GM19023 (cell line): ENCODE results near the gene PAXX.
"Not testable (repeated sequence)": the region's sequence is repeated elsewhere in the genome, so short reads cannot be mapped to it uniquely, and the experiment has no call there.

ENCODE experiments used
- ATAC-seq: cut with Tn5 transposase; IDR thresholded peaks from one replicate; pipeline ENCODE4 v1.9.1; 2021; ENCODE audit warnings: mild to moderate bottlenecking, moderate library complexity; ENCODE audit not compliant: unreplicated experiment

Gene PAXX

DNA sequence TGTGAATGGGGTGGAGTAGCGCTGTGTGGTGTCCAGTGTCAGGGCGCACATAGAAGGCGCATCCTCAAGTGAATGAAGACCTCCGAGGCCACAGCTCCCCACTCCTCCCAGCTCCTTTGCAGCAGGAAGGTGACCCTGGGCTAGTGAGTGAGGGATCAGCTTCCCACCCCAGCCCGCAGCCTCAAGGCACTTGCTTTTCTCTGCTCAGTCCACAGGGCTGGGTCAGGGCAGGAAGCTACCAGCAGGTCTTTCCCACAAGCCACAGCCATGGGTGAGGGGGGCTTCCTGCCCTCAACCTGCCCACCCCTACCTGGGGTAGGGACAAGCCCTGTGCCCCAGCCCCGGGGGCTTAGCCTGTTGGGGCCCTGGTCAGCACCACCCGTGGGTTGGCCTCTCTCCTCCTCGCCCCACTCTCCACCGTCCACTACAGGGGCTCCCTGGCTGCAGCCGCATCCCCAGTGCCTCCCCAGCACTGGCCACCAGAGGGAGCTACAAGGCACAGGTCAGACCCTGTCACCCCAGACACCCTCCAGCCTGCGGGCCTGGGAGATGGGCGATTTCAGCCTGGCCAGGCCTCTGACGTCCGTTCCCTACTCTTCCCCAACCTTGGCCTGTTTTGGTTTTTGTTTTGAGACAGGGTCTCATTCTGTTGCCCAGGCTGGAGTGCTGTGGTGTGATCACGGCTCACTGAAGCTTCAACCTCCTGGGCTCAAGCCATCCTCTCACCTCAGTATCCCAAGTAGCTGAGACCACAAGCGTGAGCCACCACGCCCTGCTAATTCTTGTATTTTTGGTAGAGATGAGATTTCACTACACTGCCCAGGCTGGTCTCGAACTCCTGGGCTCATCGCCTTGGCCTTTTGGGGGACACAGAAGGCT, 37.1 kb downstream of the PAXX start:
- ATAC-seq: no peak

GRCh38 chr9:137030006-137030405, 37.8 kb downstream of the PAXX start:
- no peak for ATAC-seq

DNA sequence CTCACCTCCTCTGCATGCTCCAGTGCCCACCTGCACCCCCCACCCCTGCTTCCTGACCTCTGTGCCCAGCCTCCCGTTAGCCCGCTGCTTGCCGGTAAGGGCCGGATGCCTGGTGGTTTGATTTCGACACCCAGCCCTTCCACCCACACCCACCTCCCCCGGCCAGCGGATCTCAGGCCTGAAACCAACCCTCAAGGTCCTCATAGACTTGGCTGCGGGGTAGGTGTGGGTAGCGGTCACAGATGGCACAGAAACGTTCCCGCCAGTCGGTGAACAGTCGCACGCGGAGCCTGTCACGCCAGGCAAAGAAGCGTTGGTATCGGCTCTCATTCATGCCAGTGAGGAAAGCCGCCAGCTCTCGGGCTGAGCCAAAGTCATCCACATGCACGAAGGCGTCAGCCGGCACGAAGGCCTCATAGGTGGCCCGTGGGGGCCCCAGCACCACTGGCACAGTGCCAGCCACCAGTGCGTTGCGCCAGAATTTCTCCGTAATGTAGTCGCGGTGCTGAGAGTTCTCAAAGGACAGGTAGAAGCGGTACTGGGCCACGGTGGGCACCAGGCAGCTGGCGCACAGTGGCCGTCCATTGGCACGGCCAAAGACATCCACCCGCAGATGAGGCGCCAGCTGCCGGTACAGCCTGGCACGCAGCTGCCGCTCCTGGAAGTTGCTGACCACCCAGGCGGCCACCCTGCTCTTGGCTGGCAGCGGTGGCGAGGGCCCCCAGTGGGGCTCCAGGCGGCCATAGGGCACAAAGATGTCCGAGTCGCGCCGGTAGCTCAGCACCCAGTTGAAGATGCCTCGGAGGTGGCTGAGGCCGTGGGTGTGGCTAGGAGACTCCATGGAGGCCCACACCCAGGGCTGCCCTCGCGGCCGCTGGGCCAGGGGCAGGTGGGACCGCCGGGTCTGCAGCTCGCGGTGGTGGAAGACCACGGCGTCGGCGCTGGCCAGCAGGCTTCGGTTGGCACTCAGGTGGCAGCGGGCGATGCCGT, 38.6 kb downstream of the PAXX start:
- no peak for ATAC-seq

- ATAC-seq: no peak
These were observed 39.9 kb downstream of the PAXX start, which contains the start of gene FUT7 for GRCh38 chr9:137031904-137032640. FUT7 (minus strand) TSS chr9:137032088; CDS start chr9:137031991, 97 bp downstream.

GRCh38 chr9:137032858-137033257, 40.6 kb downstream of the PAXX start:
- ATAC-seq: no peak

DNA sequence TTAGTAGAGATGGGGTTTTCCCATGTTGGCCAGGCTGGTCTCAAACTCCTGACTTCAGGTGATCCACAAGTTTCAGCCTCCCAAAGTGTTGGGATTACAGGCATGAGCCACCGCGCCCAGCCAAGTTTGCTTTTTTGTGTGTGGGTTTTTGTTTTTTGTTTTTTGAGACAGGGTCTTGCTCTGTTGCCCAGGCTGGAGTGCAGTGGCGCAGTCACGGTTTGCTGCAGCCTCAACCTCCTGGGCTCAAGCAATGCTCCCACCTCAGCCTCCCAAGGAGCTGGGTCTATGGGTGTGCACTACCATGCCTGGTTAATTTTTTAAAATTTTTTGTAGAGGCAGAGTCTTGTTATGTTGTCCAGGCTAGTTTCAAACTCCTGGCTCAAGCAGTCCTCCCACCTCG, 41.3 kb downstream of the PAXX start:
- ATAC-seq: not testable (repeated sequence)

- no peak for ATAC-seq
These were observed 42.0 kb downstream of the PAXX start for GRCh38 chr9:137034039-137034708.

DNA sequence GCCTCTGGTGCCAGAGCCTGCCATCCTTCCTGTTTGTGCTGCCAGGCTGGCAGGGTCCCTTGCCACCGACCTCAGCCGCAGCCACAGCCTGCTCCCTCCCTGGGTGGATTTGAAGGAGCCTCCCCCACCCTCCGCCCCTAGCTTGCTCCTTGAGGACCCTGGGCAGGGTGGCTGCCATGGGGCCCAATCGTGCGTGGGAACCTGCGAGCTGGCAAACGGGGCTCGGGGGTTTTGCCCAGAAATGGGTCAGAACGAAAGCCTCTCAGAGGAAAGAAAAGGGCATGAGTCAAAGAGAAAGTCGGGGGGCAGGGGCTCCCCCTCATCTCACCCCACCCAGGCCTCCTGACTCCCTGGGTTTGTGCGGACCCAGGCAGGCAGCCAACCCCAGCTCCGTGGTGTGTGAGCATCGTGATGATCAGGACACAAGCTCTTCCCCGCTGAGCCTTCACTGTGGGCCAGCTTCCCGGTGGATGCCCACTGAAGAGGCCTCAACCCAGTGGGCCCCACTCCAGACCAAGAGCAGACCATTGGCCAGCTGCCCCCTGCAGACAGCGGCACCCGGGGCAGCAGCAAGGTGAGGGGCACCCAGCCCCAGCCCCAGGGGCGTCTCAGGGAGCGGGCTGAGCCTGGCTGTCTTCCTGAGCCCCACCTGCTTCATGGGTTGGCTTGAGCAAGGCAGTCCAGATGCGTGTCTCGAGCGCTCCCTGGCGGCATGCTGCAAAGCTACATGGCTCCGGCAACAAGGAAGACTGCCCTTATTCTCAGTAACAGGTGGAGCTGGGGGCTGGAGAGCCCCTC, 42.7 kb downstream of the PAXX start:
- ATAC-seq: peak; percentile 63

DNA sequence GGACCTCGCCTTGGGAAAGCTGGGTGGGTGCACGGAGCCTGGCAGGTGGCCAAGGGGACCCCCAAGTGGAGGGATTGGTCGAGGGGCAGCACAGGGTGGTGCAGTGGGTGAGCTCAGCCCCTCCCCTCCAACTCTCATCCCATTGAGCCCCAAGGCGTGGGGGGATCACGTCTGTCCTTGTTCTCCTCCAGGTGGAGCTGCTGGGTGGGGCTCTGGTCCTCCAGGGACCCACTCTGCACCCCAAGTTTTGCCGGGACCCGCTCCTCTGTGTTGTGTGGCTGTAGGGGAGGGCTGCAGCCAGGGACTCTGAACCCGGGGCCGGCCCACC, 43.2 kb downstream of the PAXX start:
- ATAC-seq: no peak

DNA sequence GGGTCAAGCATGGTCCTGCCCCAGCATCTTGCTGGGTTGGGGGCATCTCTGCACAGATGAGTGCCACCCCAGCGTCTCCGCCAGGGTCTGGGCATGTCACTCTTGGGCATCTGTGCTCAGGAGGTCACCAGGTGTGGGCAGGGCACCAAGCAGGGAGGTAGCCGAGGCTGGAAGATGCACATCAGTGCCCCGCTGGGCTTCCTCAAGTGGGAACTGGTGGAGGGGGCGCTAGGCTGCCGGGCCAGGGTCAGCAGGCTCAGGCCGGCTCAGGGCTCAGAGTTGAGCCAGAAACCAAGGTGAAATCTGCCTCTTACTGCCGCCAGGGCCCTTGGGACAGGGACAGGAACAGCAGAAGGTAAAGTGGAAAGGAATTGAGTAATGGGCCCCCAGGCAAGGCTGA, 43.7 kb downstream of the PAXX start:
- ATAC-seq: no peak

DNA sequence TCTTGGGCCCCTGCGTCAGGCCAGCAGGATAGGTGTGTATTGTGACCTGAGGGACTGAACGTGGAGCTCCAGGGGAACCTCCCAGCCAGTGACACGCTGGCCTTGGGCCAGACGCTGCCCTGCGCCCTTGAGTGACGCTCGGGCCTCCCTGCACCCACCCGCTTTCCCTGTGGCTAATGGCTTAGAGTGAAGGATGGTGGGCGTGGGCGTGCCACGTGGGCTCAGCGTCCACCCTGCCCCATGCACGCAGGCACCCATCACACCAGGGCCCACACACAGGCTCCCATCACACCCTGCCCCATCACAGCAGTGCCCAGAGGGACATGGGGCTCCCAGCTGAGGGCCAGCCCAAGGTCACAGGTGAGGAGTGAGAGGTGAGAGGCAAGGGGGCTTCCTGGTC, 44.8 kb downstream of the PAXX start:
- ATAC-seq: no peak

GRCh38 chr9:137037483-137037882, 45.3 kb downstream of the PAXX start:
- ATAC-seq: no peak

DNA sequence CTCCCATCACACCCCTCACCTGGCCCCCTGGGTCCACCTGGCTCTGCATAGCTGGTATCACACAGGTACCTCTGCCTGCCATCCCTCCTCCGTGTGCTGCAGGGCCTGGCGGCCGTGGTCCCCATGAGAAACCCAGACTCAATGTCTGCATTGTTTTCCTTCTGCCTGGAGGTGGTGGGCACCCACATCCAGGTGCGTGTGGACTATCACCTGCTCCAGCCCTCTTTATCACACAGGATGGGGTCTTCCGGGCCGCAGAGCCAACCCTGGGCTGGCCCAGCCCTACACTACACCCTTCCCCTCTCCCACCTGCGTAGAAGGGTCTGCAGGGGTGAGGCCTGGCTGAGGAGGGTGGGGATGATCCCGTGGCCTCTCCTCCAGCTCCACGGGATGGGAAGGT, 46.7 kb downstream of the PAXX start:
- ATAC-seq: no peak

DNA sequence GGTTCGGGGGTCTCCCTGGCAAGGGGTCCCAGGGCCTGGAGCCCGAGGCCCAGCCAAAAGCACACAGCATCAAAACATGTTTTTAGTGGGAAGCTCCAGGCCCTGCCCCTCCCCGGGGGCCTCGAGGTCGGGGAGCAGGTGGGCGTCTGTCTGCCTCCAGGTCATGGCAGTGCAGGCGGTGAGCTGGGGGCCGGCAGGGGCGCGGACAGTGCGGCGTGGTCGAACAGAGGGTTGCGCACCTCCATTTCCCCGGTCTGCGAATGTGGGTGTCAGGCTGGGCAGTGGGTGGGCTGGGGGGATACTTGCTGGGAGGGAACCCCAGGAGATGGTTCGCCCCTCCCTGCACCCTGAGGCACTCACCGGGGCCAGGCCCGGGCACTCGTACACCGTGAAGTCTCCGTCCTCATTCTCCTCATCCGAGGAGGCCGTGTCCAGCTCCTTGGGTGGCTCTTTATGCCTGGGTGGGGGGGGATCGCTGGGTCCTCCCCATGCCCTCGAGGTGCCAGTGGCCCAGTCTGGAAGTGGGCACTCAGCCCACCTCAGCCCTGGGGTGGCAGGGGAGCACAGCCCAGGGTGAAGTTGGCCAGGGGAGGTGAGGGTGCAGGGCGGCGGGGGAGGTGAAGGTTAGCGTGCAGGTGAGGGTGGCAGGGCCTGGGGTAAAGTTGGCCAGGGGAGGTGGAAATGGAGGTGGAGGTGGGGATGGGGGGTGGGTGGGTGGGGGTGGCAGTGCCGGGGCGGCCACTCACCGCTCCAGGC, 47.6 kb downstream of the PAXX start:
- ATAC-seq: no peak

GRCh38 chr9:137040568-137040967, 48.3 kb downstream of the PAXX start:
- ATAC-seq: no peak

GRCh38 chr9:137041124-137041523, 48.9 kb downstream of the PAXX start:
- no peak for ATAC-seq

DNA sequence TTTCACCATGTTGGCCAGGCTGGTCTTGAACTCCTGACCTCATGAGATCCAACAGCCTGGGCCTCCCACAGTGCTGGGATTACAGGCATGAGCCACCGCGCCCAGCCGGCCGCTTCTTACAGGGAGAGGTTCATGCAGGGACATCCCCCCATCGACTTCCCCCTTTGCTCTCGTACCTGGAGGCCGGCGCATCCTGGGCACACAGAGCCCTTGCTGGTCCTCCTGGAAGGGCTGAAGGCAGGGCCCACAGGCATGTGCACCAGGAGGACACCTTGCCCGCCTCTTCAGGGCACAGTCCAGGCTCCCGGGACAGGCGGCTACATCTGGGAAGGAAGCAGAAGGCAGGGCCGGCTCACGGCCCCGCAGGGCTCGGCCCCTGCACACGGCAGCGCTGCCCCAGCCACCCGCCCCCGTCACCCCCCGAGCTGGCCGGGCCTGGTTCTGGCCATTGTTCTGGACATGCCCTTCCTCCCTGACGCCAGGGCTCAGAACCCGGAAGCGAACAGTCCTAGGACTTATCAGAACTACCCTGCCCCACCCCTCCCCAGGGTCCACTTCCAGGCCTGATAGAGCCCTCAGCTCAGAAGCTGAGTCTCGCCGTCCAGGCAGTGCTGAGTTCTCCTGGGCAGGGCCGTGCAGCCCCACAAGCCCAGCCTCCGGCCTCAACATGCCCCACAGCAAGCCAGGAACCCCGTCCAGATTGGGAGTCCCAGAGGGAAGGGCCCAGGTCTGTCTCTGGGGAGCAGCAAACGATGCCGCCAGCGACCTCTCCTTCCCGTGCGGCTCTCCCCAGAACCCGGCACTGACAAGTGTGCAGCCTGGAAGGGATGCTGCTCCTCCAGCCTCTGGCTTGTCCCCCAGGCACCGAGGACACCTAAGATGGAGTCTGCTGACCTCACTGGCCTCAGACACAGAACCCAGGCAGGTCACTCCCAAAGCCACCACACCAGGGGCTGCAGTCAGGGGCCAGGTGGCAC, 50.8 kb downstream of the PAXX start:
- no peak for ATAC-seq
